Posterior vena cava (tissue), 2 donors: ENCODE results near the gene DLGAP1. TPM values are rescaled to one million over a fixed set of nuclear protein-coding genes. Genes with fewer than 3 reads are reported as not detected.

Experiments
- DNase-seq: peaks from one replicate; pipeline ENCODE4 v3.0.0-alpha.2; 2020; ENCODE audit warnings: low spot score
- intact Hi-C, 2 donors: fragments of 100-400 bp; cut with DNase I; formaldehyde crosslinking; loops; one replicate each; pipeline versions ENCODE4 v1.14.1 to v1.14.2; 2022 to 2023
- total RNA-seq, 2 donors: library from RNA; stranded (reverse); fragmentation: NEBNext Ultra II Directional; extraction: Animal tissue kit (Norgen Biotek cat#: 25700); gene quantifications; one replicate each; pipeline ENCODE4 v1.2.1, GENCODE V29; 2021
- donor health status: DM: yes; HTN: yes; CAD: no.
- donor health status: DM: yes; HTN: yes; CAD: no.

DLGAP1 gene
- total RNA-seq, 2 donors from 2014 or later: 0.05 to 0.32 TPM

DNA sequence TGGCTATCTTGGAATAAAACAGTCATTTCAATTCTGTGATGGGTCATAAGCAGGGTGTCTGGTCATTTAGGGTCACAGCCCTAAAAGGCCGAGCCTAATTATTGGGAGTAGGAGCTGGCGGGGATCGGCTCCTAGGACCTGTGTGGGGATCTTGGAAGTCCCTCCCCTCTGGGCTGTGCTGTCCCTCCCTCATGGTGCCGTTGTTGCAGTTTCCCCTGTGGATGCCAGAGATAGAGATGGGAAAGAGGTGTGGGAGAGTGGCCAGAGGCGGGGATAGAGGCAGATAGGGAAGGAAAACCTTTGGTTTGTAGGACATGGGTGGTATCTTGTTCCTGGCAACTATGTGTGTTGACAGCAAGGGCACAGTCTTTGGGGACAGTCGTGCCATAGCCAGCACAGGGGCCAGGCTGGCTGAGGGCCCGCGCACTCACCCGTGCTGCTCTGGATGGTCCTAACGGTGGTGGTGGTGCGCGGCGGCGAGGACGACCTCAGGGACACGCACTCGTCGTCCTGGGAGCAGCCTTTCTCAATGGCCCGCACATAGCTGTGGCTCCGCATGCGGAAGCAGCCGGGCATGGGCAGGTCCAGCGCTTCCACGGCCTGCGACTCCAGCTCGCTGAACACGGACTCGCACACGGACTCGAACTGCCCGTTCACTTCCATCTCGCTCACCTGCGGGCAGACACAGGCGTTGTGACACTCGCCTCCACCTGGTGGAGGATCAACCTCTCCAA, 726.2 kb downstream of the DLGAP1 start:
- DNase-seq: no peak
- intact Hi-C loops: no loop called here

DNA sequence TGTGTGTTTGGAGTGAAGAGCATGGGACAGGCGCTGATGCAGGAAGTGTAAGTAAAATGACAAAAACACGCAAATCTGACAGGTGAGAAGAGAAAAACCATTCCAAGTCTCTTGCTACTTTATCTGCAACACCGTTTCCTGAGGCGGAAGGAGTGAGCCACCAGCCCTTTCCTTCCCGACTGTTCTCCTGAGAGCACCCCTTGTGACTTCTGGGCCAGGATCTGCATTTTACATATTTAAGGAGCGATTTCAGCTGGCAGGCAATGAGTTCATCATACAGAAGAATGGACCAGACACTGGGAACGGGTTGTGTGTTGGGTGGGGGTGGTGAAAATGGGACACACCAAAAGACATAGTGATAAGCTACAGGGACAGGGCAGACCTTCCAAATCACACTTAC, 727.8 kb downstream of the DLGAP1 start:
- intact Hi-C loops: no loop called here
- DNase-seq: no peak

DNA sequence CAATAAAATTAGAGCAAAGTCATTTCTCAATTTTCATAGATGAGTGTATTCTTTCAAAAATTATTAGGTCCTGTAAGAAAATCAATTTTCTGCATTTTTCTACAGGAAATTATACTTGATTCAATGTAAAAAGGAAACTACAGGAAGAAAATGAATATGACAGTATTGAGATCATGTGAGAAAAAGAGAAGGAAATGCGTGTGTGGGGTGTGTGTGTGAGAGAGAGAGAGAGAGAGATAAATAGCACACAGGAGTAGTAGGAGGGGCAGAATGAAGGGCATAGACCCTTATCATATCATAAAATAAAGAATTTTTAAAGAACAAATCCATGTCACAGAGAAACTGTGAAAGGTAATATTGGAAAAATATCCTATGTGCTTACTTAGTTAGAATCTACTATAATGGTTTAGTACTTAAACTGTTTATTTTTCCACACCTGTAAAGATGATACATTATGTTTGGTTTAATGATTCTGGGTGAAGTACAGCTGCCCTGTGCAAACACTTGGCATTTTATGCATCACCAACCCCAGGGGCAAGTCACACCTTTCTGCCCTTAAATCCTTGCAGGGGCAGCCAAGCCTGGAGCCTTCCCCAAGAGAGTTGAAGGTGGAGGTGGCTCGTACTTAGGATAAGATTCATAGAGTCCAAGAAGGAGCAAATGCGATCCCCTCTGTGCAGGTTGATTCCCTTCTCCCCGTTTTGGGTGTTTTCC, 728.7 kb downstream of the DLGAP1 start:
- intact Hi-C loops: no loop called here
- DNase-seq: no peak

DNA sequence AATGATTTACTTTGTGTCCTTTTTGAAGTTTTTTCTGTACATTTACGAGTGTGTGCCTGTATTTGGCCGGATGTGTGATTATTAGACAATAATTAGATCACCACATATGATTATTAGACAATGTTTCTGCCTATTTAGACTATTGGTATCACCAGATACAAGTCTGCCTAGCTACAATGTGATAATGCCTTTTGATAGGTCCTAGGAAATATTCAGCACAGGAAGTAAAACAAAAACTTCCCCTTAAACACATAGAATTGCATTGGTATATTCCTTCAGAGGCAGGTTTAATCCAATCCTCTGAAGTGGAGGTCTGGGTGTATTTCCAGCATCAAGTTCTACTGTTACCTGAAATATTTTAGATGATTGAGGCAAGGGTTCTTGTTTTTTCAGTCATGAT, 730.0 kb downstream of the DLGAP1 start:
- no peak for DNase-seq
- intact Hi-C loops: no loop called here

DNA sequence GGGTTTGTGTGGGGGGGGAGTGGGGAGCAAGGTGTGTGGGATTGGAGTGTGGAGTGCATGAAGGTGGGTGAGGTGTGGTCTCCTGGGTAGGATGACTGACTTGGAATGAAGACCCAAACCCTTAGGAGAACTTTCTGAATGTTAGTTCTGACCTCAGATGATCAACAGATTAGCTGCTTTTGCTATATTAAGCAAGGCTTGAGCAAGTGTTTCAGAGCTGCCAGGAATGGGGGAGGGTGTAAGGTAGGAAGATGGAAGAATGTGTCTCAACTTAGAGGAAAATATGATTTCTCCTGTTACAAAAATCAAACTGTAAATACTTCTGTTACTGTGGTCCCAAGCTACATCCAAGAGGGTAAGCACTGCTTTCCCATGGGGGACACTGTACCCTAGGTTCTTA, 731.6 kb downstream of the DLGAP1 start:
- no peak for DNase-seq
- intact Hi-C loops: no loop called here

DNA sequence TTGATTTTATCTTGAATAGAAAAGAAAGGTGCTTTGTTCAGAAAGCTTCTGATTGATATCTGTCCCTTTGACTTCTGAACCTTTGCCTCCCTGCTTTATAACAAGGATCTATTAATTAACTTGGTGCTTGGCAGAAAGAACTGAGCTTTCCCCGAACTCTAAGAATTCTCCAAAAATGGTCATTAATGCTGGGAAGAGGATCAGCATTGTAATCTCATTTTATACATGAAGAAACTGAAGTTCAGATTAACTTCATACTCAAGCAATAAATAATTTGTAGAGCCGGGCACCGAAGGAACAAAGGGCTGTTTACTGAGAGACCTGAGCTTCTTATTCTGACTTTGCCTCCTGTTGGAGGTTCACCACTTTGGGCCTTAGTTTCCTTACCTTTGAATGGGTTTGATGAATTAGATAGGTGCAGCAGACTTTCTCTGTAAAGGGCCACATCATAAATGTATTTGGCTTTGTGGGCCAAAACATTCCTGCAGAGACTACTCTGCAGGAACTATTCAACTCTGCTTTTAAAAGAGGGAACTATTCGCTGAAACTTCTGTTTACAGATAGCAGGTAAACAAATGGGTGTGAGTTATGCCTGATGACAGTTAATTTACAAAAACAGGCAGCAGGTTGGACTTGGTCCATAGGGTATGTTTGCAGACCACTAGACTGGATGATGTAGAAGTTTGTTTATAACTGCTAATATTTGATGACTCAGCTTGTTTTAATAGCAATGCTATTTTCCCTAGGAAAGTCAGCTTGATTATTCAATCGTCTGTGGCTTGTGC, 732.3 kb downstream of the DLGAP1 start:
- DNase-seq: no peak
- intact Hi-C loops: no loop called here

DNA sequence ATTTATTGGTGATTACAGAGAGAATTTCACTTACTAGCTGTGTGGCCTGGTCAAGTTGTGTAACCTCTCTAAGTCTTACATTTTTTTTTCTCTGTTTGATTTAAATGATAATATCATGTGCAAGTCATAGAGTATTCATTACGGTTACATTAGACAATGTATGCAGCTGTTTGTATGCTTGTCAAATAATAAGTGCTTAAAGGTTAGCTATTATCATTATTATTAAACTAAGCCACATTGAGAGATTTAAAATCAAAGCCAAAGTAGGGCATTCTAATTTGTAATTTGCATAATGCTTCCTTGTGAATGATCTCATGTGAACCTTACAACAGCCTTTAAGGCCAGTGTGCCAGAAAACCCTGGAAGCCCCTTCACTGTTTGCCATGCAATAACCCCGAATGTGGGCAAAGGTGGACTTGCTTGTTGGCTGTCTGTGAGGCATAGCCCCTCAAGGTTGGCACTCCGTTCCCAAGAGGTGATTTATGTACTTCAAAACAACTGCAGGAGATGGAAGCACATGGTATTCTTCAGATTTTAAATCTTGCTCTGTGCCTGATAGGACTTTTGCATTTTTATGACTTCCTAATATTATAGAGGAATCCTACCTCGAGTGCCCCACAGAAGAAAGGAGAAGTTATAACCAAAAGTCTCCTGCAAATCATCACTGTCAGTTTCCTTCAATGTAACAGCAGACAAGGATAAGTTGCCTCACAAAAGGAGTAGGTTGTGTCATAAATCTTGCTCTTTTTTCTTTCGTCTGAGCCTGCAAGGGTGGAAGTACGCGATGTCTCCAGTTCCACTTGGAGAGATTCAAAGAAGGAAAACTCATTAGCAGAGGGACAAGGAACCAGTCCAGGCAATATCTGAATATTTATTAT, 733.1 kb downstream of the DLGAP1 start:
- intact Hi-C loops: no loop called here
- DNase-seq: no peak

DNA sequence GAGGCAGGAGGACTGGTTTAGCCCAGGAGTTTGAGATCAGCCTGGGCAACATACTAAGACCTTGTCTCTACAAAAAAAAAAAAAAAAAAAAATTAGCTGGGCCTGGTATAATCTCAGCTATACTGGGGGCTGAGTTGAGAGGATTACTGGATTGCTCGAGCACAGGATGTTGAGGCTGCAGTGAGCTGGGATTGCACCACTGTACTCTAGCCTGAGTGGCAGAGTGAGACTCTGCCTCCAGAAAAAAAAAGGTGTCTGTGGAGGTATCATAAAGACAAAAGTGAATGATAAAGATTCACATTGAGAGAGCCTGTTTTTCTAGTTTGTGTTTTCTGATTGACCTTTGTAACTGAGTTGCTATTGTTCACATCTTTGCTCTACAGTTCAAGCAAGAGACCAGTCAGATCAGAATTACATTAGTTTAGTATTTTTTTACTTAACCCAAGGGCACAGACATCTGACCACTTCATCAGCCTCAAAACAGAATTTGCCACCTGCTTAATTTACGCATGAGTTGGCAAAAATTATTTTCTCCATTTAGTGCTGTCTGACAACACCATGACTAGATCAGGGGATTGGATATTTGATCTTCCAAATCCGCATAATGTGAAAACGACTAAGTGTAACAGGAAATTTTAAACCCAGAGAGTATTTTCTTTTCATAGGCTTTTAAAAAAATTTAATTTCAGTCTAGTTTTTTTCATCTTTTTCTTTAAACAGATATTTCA, 734.1 kb downstream of the DLGAP1 start:
- intact Hi-C loops: no loop called here
- no peak for DNase-seq

DNA sequence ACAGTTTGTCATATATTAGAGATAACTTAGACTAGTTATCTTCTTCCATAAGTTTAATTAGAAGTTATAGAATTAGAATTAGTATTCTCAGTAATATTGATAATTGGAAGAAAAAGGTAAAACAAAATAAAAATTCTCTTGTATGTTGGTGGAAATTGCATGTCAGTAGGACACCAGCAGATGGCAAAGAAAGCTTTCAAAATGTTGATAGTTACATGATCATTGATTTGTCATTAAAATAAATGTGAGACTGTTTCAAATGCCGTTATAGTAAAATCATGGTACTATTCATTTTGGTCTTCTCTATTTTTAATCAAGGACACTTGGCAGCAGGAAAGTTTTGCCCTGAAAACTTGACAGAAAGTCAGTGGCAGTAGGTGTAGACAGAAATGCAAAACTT, 734.9 kb downstream of the DLGAP1 start:
- intact Hi-C loops: no loop called here
- DNase-seq: no peak

DNA sequence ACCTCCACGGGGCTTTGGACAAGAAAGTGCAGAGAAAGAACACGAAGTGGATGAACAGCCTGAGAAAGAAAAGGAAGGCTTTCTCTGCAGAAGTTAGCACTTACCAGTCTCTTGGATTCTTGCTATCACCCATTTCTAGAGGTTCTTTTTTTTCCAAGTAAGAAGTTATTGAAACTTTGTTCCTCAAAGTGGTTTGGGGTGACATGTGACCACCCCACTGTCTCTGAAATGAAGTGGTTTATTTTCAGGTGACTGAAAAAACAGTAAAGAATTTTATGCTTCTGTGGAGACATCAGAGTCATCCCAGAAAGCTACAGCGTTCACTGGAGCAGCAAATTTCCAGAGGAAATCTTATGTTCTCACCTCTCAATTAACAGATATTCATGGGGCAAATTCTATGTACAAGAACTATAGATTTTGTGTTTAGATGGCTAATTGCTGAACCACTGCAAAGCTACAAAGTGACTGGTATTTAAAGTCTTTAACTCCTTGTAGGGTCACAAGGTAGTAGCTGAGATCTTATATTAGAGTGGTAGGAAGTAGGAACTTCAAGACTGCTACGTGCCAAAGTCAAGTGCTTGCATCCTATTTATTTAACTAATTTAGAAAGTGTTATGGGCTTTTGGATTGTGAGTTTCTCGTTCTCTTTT, 737.6 kb downstream of the DLGAP1 start:
- intact Hi-C loops: no loop called here
- no peak for DNase-seq

DNA sequence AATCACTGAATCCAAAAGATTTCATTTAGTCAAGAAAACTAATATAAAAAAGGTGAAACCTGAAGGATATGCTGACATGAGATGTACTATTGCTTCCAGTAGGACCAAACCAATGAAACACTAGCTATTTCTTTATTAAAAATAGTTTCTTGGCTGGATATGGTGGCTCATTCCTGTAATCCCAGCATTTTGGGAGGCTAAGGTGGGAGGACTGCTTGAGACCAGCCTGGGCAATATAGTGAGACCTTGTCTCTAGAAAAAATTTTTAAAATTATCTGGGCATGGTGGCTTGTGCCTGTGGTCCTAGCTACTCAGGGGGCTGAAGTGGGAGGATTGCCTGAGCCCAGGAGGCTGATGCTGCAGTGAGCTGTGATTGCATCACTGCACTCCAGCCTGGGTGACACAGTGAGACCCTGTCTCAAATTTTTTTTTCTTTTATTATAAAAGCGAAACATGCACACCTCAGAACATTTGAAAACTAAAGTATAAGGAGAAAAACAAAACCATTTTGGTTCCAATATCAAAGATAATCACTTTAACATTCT, 738.9 kb downstream of the DLGAP1 start:
- intact Hi-C loops: no loop called here
- no peak for DNase-seq

DNA sequence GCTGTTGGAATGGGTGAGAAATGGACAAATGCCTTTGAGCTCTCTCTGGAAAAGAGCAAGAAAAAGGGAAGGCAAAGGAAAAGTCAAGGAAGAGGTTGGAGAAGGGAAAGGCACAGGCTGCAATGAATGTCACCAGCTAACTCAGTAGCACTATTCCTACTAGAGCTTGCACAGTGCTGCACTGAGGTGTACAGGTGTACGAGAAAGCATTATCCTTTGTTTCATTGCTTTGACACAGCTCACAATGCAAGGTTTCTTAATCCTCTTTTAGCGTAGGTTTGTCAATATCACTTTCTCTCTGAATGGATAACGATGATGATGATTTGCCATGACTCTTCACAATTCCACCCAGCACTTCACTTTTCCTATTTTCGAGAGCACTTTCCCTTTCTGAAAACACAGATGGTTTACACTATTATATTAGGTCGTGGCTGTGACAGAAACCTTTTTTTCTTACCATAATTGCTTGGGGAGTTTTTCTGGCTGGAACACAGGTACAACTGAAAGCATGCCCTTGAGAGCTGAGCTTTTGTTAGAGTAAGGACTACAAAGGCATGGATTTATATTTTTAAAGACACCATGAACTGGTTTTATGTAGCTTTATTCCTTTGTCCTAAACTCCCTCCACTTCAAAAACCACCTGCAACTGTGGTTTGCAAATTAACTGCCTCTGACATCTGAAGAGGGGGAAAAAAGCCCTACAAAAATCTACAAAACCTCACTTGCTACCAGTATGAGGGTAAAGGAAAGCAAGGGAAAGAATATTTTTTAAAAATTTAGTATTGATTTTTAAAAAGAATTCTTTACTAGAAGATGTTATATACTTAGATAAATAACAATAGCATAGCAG, 739.7 kb downstream of the DLGAP1 start:
- intact Hi-C loops: no loop called here
- no peak for DNase-seq

DNA sequence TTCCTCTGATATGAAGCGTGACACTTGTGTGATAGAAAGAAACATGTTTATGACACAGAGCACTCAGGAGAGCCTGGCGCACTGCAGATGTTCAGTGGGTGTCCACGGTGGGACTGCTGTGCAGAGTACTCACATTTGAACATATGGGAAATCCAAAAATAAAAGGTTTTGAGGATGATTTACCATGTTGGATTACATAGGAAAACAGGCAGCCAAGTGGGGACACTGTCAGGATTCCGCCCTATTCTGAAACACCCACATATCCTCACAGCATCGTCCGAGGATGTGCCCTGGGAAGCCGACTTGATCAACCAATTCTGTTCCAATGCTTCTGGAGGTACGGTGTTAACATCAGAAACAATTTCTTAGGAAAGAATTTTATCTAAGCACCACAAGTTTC, 741.4 kb downstream of the DLGAP1 start:
- intact Hi-C loops: no loop called here
- no peak for DNase-seq

DNA sequence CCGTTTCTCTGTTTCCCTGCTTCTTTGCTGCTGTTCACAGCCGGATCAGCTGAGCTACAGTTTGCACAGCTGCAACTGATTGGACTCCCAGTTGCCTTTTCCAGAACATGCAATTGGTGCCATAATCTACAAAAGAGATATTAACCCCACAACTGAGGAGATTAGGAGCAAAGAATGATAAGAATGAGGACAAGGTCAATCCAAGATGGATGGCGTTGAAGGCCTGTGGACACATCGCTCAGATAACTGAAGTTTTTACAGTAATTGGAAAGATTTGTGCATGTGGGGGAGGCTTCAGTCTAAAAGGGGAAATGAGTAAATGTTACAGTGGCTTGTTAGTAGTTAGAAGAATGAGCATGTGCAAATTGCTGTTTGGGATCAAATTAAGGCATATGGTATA, 741.9 kb downstream of the DLGAP1 start:
- DNase-seq: no peak

DNA sequence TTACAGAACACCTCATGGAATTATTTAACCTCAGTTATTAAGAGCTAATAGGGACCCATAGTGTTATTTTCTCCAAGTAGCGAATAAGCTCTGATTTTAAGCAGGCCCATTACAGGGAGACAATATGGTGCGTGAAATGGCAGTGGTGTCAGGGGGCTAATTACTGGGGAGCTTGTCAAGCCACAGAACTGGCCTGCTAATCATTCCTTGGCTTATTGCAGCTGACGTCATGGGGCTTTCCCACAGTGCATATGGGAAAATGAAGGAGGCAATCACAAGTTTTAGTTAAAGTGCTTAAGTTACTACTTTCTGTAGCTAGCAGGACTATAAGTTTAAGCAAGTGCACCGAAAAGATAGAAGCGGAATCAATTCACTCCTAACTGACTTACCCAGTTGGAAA, 742.6 kb downstream of the DLGAP1 start:
- intact Hi-C loops: no loop called here
- no peak for DNase-seq

More for the DNA sequence above, 741.9 kb downstream of the DLGAP1 start:
- intact Hi-C loops: no loop called here

DNA sequence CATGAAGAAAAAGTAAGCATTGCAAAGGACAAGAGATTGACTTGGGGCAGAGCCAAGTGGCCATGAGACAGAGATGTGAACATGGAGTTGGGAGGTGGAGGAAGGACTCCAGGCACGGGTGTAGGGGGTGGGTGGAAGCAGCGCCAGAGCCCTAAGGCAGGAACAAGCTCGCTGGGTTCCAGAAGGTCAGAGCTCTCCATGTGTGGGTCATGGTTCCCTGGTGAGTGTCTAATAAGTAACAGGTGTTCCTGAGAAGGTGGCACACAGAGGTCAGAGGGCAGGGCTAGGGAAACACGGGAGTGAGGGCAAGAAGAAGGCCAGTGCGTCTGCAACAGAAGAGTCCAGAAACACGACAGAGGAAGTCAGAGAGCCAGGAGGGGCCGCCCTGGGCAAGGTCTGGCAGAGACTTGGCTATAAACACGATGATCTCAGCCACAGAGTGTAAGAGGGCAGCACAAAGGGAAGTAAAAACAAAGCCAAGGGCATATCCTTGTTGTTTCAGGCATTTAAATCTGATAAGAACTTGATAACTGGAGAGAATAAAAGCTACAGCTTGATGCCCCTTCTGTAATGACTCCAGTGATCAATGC, 744.3 kb downstream of the DLGAP1 start:
- intact Hi-C loops: no loop called here
- no peak for DNase-seq

DNA sequence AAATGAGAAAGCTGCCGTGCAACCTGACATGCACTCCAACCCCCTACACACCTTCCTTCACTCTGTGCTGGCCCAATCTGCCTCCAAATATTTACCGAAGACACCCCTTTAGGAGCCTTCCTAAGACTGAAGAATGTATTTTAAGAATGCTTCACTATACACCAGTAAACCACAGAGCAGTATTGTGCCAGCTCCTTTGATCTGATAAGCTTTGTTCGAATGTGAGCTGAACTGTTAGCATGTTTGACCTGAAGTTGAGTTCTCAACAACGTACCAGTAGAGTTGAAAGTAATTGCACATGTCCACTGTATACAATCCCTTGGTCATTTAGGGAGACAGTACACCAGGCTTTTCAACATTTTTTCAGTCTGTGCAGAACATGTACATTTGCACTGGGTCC, 745.9 kb downstream of the DLGAP1 start:
- intact Hi-C loops: no loop called here
- DNase-seq: no peak
